Left renal cortex interstitium (tissue), 4 donors: Measurements from ENCODE around the gene PLAC8L1. TPM values are rescaled to one million over a fixed set of nuclear protein-coding genes. Genes with fewer than 3 reads are reported as not detected.

Experiments used
- DNase-seq, 4 donors: peaks; one replicate each; pipeline ENCODE4 v3.0.0-alpha.2; 2013; ENCODE audit warnings: low read depth in 4 of 4, low spot score in 2 of 4, missing footprints in 1 of 4
- polyA plus RNA-seq, 4 donors: library from polyadenylated mRNA; unstranded; fragments of 120-200 nt; gene quantifications; one replicate each; pipeline ENCODE4 v1.2.1, GENCODE V29; 2013; ENCODE audit not compliant: insufficient read length in 4 of 4

The PLAC8L1 gene
- polyA plus RNA-seq, 4 donors = 0.38 to 2.6 (median 1.3) TPM

DNA sequence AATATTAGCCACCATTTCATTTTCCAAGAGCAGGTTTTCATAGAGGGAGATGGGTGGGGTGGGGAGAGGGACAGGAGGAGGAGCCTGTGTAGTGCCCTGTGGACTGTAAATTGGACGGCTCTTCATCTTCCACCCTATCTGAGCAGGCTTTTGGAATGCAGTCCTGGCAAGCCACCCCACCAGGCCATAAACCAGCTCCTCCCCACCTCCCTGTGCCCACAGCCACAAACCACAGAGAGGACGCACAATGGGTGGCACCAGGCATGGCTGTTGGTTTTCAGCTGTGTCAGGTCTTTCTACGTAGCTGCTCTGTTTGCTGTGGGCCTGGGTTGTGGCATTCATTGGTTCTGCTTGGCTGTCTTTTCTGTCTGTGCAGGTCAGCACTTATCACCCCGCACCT is 58.0 kb downstream of the PLAC8L1 start:
- DNase-seq = no peak

DNA sequence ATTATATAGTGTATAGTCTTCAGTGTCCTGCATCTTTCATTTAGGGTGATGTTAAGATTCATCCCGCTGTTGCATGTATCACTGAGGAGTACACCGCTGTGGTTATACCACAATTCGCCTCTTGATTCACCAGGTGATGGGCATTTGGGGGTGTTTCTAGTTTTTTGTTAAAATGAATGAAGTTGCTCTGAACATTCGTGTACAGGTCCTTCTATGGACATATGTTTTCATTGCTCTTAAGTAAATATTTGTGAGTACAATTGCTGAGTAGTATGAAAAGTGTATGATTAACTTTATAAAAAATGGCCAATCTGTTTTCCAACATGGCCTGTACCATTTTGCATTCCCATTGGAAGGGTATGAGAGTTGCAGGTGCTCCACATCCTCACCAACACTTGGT is 61.7 kb downstream of the PLAC8L1 start:
- no peak for DNase-seq

DNA sequence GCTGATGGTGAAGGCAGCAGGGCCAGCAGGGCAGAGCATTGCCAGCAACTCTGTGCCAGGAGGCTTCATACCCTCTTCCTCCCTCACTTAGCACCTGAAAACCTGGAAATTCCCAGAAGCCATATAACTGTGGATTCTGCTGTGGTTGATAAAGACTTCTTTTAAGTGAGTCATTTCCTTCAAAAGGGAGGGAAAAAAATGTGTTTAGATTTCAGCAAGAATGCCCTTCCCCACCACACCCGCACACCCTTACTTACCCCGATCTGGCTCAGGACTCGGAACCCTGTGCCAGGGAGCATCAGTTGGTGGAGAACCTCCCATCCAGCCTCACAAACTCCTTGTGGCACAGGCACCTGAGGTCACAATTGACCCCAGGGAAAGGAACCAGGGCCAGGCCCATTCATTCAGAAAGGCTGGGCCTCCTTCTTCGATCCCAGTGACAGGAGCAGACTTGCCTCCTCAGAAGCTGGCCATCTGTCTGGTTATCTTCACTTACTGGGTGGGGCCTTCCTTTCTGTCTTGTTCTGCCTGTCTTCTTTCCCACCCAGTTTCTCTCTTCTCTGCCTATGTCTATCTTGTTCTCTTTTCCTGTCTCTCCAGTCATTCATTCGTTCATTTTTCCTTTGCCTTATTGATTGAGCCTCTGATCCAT is 62.6 kb downstream of the PLAC8L1 start:
- DNase-seq = no peak

DNA sequence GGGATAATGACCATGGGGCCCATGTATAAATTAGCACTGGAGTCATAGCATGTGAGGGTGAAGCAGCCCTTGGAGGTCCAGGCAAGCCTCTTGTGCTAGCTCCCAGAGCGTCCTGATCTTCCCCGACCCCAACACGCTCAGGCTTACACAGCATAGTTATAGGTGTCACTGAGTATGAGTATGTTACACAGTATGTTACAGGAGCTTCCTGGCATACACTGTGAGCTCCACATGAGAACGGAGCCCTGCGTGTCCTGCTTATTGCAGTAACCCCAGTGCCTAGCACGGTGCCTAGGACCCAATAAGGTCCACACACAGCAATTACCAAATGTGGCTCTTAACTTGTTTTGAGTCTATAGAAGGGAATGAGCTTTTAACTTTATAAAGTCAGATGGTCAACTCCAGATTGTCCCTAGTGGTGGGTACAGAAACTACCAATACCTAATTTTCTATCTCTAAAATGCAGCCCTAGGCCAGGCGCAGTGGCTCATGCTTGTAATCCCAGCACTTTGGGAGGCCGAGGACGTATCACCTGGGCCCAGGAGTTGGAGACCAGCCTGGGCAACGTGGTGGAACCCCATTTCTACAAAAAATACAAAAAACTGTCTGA is 64.1 kb downstream of the PLAC8L1 start:
- DNase-seq = no peak

DNA sequence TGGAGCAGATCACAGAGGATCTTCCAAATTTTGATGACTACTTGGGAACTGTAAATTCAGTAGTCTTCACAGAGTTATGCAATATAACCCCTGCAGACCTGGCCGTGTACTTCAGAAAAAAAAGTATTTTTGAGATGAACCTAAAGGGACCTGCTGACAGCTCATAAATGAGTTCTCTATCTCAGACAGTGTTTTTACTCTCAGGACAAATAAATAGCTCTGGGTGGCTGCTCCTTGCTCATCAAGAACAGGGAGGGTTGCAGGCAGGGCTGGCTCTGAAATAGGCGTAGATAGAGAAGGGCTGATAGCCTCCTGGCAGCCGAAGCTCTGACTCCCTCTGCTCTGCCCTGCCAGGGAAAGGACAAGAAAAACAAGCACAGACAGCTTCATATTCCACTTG is 64.8 kb downstream of the PLAC8L1 start:
- DNase-seq = no peak

DNA sequence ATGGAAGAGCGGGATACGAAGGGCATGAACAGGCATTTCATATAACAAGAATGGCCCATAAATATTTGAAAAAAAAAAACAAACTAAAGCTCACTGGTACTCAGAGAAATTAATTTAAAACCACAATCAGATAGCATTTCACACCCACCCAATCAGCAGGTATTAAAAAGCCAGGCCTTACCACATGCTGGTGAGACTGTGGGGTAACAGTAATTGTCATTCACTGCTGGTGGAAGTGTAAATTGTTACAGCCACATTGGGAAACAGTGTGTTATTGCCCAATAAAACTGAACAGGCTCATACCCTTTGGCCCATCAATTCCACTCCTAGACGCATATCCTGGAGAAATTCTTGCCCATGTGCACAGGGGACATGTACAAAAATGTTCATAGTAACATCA is 66.0 kb downstream of the PLAC8L1 start:
- DNase-seq = no peak

DNA sequence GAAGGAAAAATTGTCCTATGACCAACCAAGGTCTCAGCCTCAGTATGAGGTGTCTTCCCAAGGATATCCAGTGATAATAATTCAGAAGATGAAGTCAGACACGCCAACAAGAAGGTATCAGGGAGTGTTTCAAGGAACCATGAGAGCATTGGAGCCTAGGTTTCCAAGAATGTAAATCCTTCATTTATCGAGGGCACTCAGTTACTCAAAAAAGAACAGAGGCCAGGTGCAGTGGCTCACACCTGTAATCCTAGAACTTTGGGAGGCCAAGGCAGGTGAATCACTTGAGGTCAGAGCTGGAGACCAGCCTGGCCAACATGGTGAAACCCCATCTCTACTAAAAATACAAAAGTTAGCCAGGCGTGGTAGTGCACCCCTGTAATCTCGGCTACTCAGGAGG is 70.8 kb downstream of the PLAC8L1 start:
- DNase-seq = no peak

Other genes with a start within 250 kb of the PLAC8L1 start
- gene GRXCR2, start 232.6 kb downstream of the PLAC8L1 start, polyA plus RNA-seq = under 1 TPM in 1 of 4 donors, not detected in 3; 0.08 TPM
- 1 to 10 TPM; 3.9 to 7.7 (median 5.4) TPM for gene SH3RF2, start 169.0 kb downstream of the PLAC8L1 start, polyA plus RNA-seq
- 100 to 1,000 TPM in 3 of 4 donors, 10 to 100 TPM in 1; 94.0 to 166 (median 130) TPM for gene LARS1, start 77.1 kb upstream of the PLAC8L1 start, polyA plus RNA-seq
- 10 to 100 TPM; 25.1 to 30.7 (median 28.4) TPM for gene RBM27, start 98.0 kb upstream of the PLAC8L1 start, polyA plus RNA-seq
- gene POU4F3, start 233.3 kb upstream of the PLAC8L1 start, polyA plus RNA-seq = under 1 TPM in 3 of 4 donors, not detected in 1; 0.06 to 0.11 (median 0.07) TPM